Duodenal mucosa (tissue), 2 donors: Measurements from ENCODE around the gene CCSER1.
"Not testable (repeated sequence)": the region's sequence is repeated elsewhere in the genome, so short reads cannot be mapped to it uniquely, and the experiment has no call there.

ENCODE experiments used
- H3K27ac ChIP-seq: one replicate; pipeline ENCODE4 v1.7.0; 2013; ENCODE audit warnings: low read depth, low read length
- H3K27me3 ChIP-seq, 2 donors: one replicate each; pipeline ENCODE4 v1.7.0; 2013; ENCODE audit warnings: low read length in 2 of 2, control low read depth in 1 of 2; ENCODE audit not compliant: insufficient read depth in 2 of 2, control insufficient read depth in 1 of 2
- H3K36me3 ChIP-seq, 2 donors: one replicate each; pipeline ENCODE4 v1.7.0; 2013; ENCODE audit warnings: low read length in 2 of 2, control low read depth in 1 of 2; ENCODE audit not compliant: insufficient read depth in 2 of 2, control insufficient read depth in 1 of 2
- H3K4me1 ChIP-seq, 2 donors: one replicate each; pipeline ENCODE4 v1.7.0; 2013; ENCODE audit warnings: low read length in 2 of 2, control low read depth in 1 of 2; ENCODE audit not compliant: insufficient read depth in 2 of 2, control insufficient read depth in 1 of 2
- H3K4me3 ChIP-seq, 2 donors: one replicate each; pipeline ENCODE4 v1.7.0; 2013; ENCODE audit warnings: low read length in 2 of 2, low read depth in 1 of 2
- H3K9ac ChIP-seq, 2 donors: one replicate each; pipeline ENCODE4 v1.7.0; 2013; ENCODE audit warnings: low read length in 2 of 2, low read depth in 1 of 2
- H3K9me3 ChIP-seq, 2 donors: one replicate each; pipeline ENCODE4 v1.7.0; 2013; ENCODE audit warnings: low read length in 2 of 2, control low read depth in 1 of 2; ENCODE audit not compliant: control insufficient read depth in 1 of 2

The CCSER1 gene

GRCh38 chr4:91127192-91127591 is 1000.0 kb downstream of the CCSER1 start:
- no peak overlapping the region for H3K4me3 ChIP-seq
- no peaks in the 10 kb centered on the region for H3K4me1 ChIP-seq
- no peaks in the 10 kb centered on the region for H3K9me3 ChIP-seq
- H3K27ac ChIP-seq: no peak overlapping the region
- H3K9ac ChIP-seq: no peak overlapping the region
- no peaks in the 10 kb centered on the region for H3K36me3 ChIP-seq
- H3K27me3 ChIP-seq: no peaks in the 10 kb centered on the region

GRCh38 chr4:91127831-91128230 is 1000.6 kb downstream of the CCSER1 start:
- Histone ChIP-seq H3K27me3 (no peaks in the 10 kb centered on the region), H3K9ac (no peak overlapping the region), H3K4me1 (no peaks in the 10 kb centered on the region), H3K9me3 (no peaks in the 10 kb centered on the region), H3K36me3 (no peaks in the 10 kb centered on the region), H3K4me3 (no peak overlapping the region), H3K27ac (no peak overlapping the region)

- Histone ChIP-seq H3K27ac (no peak overlapping the region), H3K9me3 (no peaks in the 10 kb centered on the region), H3K36me3 (no peaks in the 10 kb centered on the region), H3K4me1 (no peaks in the 10 kb centered on the region), H3K9ac (no peak overlapping the region), H3K27me3 (no peaks in the 10 kb centered on the region), H3K4me3 (no peak overlapping the region)
Measured at GRCh38 chr4:91128519-91128918, 1001.3 kb downstream of the CCSER1 start.

- Histone ChIP-seq H3K9ac (no peak overlapping the region), H3K4me1 (no peaks in the 10 kb centered on the region), H3K36me3 (no peaks in the 10 kb centered on the region), H3K27ac (no peak overlapping the region), H3K9me3 (peaks cover 0 to under 1% of the 10 kb centered on the region in 2 donors), H3K27me3 (no peaks in the 10 kb centered on the region), H3K4me3 (no peak overlapping the region)
Measured at GRCh38 chr4:91147067-91147466, 1019.9 kb downstream of the CCSER1 start.

- H3K4me3 ChIP-seq, H3K9ac ChIP-seq, H3K27me3 ChIP-seq, H3K27ac ChIP-seq, H3K36me3 ChIP-seq, H3K9me3 ChIP-seq, H3K4me1 ChIP-seq: not testable (repeated sequence)
Measured at GRCh38 chr4:91154041-91154440, 1026.8 kb downstream of the CCSER1 start.

GRCh38 chr4:91167864-91168653 is 1040.9 kb downstream of the CCSER1 start:
- not testable (repeated sequence) for H3K4me1 ChIP-seq, H3K9ac ChIP-seq, H3K36me3 ChIP-seq, H3K9me3 ChIP-seq, H3K27ac ChIP-seq, H3K27me3 ChIP-seq, H3K4me3 ChIP-seq

- H3K27ac ChIP-seq: no peak overlapping the region
- no peaks in the 10 kb centered on the region for H3K4me1 ChIP-seq
- H3K27me3 ChIP-seq: no peaks in the 10 kb centered on the region
- no peaks in the 10 kb centered on the region for H3K36me3 ChIP-seq
- no peak overlapping the region for H3K9ac ChIP-seq
- peaks cover under 1 to 2% of the 10 kb centered on the region in 2 donors for H3K9me3 ChIP-seq
- H3K4me3 ChIP-seq: no peak overlapping the region
Measured at GRCh38 chr4:91170768-91171167, 1043.6 kb downstream of the CCSER1 start.

- Histone ChIP-seq H3K27ac (no peak overlapping the region), H3K9me3 (peaks cover 0 to 2% of the 10 kb centered on the region in 2 donors), H3K9ac (no peak overlapping the region), H3K36me3 (no peaks in the 10 kb centered on the region), H3K27me3 (no peaks in the 10 kb centered on the region), H3K4me3 (no peak overlapping the region), H3K4me1 (no peaks in the 10 kb centered on the region)
Measured at GRCh38 chr4:91171217-91171616, 1044.0 kb downstream of the CCSER1 start.

GRCh38 chr4:91185061-91185460 is 1057.9 kb downstream of the CCSER1 start:
- H3K9ac ChIP-seq, H3K4me1 ChIP-seq, H3K36me3 ChIP-seq, H3K4me3 ChIP-seq, H3K27me3 ChIP-seq, H3K27ac ChIP-seq, H3K9me3 ChIP-seq: not testable (repeated sequence)

GRCh38 chr4:91198951-91199350 is 1071.8 kb downstream of the CCSER1 start:
- Histone ChIP-seq H3K27me3 (no peaks in the 10 kb centered on the region), H3K27ac (no peak overlapping the region), H3K4me3 (peak overlapping the region; percentile 3 to 43), H3K36me3 (no peaks in the 10 kb centered on the region), H3K9me3 (no peaks in the 10 kb centered on the region), H3K9ac (no peak overlapping the region), H3K4me1 (no peaks in the 10 kb centered on the region)
